ENCODE measurements around the gene ZNF407. TPM values are rescaled to one million over a fixed set of nuclear protein-coding genes. Genes with fewer than 3 reads are reported as not detected.
A peak's percentile ranks its signal among the peaks of the same experiment; 100 is the strongest.

ZNF407 gene
- polyA plus RNA-seq, 3 donors from 2014 or later, result 1.5 to 4.7 (median 1.5) TPM

DNA sequence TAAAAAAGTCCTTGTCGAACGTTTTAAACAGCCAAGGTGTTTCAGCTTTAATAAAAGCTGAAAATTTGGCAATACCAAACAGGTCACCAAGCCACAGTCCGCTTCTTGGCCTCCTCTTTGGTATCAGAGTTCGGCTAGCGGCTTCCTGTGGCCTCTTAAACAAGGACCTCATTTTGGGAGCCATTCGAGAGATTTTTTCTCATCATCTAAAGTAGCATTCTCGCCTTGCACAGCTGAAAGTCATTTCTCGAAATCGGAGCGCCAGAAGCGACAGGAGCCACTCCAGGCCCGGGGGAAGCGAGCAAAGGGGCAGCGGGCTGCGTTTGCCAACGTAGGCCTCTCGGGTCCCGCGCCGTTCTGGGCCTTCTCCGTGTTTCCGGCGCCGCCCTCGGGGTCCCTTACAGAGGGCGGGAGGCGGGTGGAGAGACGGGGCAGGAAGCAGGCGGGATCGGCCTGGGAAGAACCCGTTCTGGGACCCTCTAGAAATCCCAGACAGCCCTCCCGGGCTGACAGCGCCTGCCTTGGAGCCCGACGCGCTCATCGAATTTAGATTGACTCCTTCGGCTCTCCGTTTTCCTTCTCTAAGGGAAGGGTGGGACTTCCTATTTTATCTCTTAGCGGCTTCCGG lies 522 bp upstream of the ZNF407 start:
- DNase-seq, result no peak
- H3K27ac Mint-ChIP-seq, result peak overlapping the region; percentile 97 to 99 (median 98)

DNA sequence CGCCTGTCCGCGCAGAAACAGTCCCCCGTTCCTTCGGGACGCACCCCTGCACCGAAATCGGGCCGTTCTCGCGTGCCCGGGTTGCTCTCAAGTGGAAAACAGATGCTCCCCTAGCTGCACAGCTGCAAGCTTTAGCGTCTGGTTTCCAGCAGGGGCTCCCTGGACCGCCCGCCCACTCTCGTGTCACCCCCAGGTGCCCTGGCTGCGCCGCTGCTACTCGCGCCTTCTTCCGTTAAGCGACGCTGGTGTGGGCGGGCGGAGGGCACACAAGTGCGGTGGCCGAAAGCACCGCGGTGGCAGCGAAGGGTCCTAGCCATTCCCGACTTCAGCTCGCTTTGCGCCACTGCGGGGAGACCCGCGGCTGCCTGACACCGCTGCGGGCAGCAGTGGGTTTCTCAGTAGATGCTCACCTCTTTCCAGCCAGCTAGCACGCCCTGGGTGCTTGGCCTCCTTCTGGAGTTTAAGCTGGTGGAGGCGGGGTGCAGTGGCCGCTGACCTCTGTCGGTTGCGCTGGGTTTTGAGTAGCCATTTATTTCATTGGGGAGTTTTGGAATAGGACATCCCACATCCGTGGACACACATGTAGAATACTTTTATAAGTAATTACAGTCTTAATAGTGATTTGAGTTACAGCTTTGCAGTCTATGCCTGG lies 806 bp downstream of the ZNF407 start:
- DNase-seq, result peak; percentile 72 to 76 (median 73)
- H3K36me3 Mint-ChIP-seq, result peaks cover 0 to 10% (median 0%) of the 10 kb centered on the region in 3 donors
- H3K9me3 Mint-ChIP-seq, result no peaks in the 10 kb centered on the region
- peaks cover 14 to 22% (median 17%) of the 10 kb centered on the region in 3 donors for H3K27me3 Mint-ChIP-seq (ENCODE audit: low read depth in 3 of 3)
- H3K4me3 Mint-ChIP-seq, result peak overlapping the region; percentile 87 to 95 (median 95)
- H3K4me1 Mint-ChIP-seq, result peaks cover 40 to 73% of the 10 kb centered on the region in 2 donors
- H3K27ac Mint-ChIP-seq, result peak overlapping the region; percentile 94 to 99 (median 98)

More for the DNA sequence above, 522 bp upstream of the ZNF407 start:
- Mint-ChIP-seq H3K36me3 (peaks cover 0 to 11% (median 0%) of the 10 kb centered on the region in 3 donors), H3K9me3 (no peaks in the 10 kb centered on the region), H3K4me1 (peaks cover 38 to 69% of the 10 kb centered on the region in 2 donors), H3K4me3 (peak overlapping the region; percentile 87 to 95 (median 95)), H3K27me3 (ENCODE audit: low read depth in 3 of 3) (peaks cover 14 to 22% (median 17%) of the 10 kb centered on the region in 3 donors)

DNA sequence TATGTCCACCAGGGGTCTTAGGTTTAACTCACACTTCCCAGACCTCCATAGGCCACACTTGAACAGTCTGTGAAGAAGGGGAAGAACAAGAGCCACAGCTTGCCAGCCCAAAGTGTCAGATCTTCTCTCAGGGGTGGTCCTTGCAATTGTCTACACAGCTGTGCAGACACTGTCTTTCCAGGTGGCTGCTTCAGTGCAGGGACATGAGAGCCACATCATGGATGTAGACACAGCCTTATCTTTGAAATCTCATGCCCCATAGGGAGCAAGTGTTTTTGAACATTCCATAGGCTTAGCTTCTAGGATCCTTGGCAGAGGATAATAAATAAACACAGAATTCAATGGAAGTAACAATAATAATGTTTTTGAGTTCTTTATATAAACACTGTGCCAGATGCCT lies 6.7 kb downstream of the ZNF407 start:
- H3K4me3 Mint-ChIP-seq, result no peak overlapping the region
- peaks cover 0 to 7% (median 0%) of the 10 kb centered on the region in 3 donors for H3K36me3 Mint-ChIP-seq
- H3K4me1 Mint-ChIP-seq, result peaks cover 13 to 26% of the 10 kb centered on the region in 2 donors
- H3K27me3 Mint-ChIP-seq (ENCODE audit: low read depth in 3 of 3), result no peaks in the 10 kb centered on the region
- no peak overlapping the region for H3K27ac Mint-ChIP-seq
- no peak for DNase-seq
- H3K9me3 Mint-ChIP-seq, result no peaks in the 10 kb centered on the region

DNA sequence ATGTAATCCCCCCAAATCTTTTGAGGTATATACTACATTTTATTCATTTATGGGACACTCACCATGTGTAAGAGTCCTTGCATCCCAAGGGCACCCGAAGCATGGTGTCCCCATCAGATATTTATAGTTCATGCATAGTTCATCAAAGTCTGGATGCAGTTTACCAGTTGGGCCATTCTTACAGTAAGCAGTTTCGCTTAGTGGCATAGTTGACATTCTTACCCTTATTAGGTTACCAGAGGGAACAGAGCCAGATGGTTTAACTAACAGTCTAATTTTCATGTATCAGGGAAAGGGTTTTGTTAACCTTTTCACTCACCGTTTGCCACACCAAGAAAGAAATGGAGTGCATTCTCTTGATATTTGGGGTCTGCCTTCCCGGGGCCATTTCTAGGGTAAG lies 7.1 kb downstream of the ZNF407 start:
- Mint-ChIP-seq H3K9me3 (no peaks in the 10 kb centered on the region), H3K36me3 (peaks cover 0 to 7% (median 0%) of the 10 kb centered on the region in 3 donors), H3K27ac (no peak overlapping the region), H3K27me3 (ENCODE audit: low read depth in 3 of 3) (no peaks in the 10 kb centered on the region), H3K4me1 (peaks cover 13 to 22% of the 10 kb centered on the region in 2 donors), H3K4me3 (no peak overlapping the region)
- DNase-seq, result no peak

DNA sequence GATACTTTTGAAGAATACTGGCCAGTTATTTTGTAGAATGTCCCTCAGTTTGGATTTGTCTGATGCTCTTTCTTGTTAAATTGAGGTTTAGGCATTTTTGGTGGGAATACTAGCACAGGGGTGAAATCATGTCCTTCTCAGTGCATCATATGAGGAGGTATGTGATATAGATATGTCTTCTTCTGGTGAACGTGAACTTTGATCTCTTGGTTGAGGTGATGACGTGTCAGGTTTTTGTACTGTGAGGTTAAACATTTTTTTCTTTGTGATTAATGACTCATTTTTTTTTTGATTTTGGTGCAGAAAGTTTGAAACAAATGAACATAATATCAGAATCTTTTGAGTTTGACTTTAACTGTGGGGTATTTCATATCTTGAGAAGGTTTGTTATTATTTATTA lies 11.0 kb downstream of the ZNF407 start:
- H3K27me3 Mint-ChIP-seq (ENCODE audit: low read depth in 3 of 3), result no peaks in the 10 kb centered on the region
- H3K4me1 Mint-ChIP-seq, result peaks cover 7 to 10% of the 10 kb centered on the region in 2 donors
- H3K4me3 Mint-ChIP-seq, result no peak overlapping the region
- no peaks in the 10 kb centered on the region for H3K36me3 Mint-ChIP-seq
- H3K9me3 Mint-ChIP-seq, result no peaks in the 10 kb centered on the region
- H3K27ac Mint-ChIP-seq, result peak overlapping the region in 1 of 6 donors; percentile 62
- no peak for DNase-seq

DNA sequence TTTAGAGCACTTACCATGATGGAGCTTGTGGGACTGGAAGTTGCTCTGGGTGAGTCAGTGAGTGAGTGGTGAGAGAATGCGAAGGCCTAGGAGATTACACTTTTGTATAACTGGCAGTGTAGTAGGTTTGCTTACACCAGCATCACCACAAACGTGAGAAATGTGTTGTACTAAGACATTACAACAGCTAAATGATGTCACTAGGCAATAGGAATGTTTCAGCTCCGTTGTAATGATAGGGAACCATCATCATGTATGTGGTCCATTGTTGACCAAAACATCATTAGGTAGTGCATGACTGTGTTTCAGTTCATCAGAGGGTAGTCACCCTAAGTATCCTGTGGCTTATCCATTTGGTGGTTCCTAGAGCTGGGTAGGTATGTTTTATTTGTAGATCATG lies 11.9 kb downstream of the ZNF407 start:
- H3K36me3 Mint-ChIP-seq, result no peaks in the 10 kb centered on the region
- H3K27me3 Mint-ChIP-seq (ENCODE audit: low read depth in 3 of 3), result no peaks in the 10 kb centered on the region
- no peak overlapping the region for H3K27ac Mint-ChIP-seq
- H3K9me3 Mint-ChIP-seq, result no peaks in the 10 kb centered on the region
- DNase-seq, result no peak
- peaks cover 7 to 9% of the 10 kb centered on the region in 2 donors for H3K4me1 Mint-ChIP-seq
- H3K4me3 Mint-ChIP-seq, result no peak overlapping the region

DNA sequence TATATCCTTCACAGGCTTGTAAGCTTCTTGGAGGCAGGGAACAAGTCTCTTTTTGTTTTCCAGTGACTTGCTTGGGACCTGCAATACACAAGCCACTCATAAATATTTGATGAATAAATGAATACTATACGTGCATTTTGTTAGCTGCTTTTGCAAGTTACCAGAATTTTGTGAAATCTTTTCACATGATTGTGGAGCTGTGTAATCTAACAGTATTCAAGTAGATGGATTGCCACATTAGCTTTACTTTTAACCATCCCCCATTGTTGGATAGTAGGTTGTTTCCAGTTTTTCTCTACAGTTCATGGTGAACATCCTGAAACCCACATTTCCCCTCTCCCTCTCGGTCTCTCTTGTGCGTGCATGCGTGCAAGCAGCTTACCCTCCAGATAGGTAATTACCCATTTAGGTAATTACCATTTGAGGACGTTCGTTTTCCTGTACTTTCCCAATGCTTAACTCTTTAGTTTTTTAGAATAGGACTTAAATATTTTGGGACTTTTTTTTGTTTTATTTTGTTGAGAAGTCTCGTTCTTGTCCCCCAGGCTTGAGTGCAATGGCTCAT lies 12.5 kb downstream of the ZNF407 start:
- H3K27me3 Mint-ChIP-seq (ENCODE audit: low read depth in 3 of 3), result no peaks in the 10 kb centered on the region
- no peaks in the 10 kb centered on the region for H3K36me3 Mint-ChIP-seq
- no peak overlapping the region for H3K4me3 Mint-ChIP-seq
- no peak overlapping the region for H3K27ac Mint-ChIP-seq
- peaks cover 7 to 9% of the 10 kb centered on the region in 2 donors for H3K4me1 Mint-ChIP-seq
- no peak for DNase-seq
- H3K9me3 Mint-ChIP-seq, result no peaks in the 10 kb centered on the region

DNA sequence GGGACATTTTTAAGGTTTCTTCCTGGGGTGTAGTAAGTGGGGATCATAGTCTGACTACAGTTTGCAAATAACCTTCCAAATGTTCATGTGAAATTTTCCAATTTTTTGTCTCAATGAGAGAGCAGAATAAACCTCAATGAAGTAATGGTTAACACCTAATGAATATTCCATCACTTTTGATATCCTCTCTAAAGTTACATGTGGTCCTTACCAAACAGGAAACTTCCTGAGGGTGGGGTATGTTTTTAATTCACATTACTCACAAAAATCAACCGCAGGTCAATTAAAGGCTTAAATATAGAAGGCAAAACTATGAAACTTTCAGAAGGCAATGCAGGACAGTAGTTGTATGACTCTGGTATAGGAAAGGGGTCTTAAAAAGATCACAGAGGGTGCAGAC lies 13.2 kb downstream of the ZNF407 start:
- Mint-ChIP-seq H3K27ac (no peak overlapping the region), H3K36me3 (no peaks in the 10 kb centered on the region), H3K27me3 (ENCODE audit: low read depth in 3 of 3) (no peaks in the 10 kb centered on the region), H3K9me3 (no peaks in the 10 kb centered on the region), H3K4me3 (no peak overlapping the region), H3K4me1 (peaks cover 7 to 9% of the 10 kb centered on the region in 2 donors)
- no peak for DNase-seq

DNA sequence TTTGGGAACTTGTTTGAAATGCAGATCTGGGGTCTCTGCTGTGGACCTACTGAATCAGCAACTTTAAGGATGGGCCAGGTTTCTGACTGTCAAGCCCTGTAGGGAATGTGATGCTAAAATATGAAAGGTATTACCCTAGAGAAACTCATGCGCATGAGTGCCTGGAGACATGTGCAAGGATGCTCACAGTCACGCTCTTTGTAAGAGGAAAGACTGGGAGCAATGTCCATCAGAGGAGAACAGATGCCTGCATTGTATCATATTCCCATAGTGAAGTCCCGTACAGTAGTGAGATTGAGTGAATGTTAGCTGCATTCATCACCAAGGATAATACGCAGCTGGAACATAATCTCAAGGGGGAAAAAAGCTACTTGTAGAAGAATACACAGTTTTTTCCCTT lies 14.1 kb downstream of the ZNF407 start:
- H3K27ac Mint-ChIP-seq, result no peak overlapping the region

DNA sequence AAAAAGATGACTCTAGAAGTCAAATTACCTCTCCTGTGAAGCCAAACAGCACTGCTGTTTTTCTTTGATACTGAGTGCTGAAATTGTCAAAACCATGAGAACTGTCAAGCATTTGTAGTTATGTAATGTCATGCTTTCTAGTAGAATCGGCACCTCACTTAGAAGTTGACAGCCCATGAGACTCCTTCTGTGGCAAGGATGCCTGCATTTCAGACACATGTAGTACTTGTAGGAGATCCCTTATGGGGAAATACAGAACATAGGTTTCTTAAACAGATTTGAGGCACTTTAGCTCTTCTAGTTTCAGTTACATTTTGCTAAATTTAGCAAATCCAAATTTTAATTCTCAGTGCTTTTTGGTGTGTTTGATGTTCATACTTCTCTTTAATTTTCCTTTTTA lies 15.7 kb downstream of the ZNF407 start:
- H3K4me1 Mint-ChIP-seq, result peaks cover 7 to 9% of the 10 kb centered on the region in 2 donors
- H3K4me3 Mint-ChIP-seq, result no peak overlapping the region
- DNase-seq, result no peak
- no peaks in the 10 kb centered on the region for H3K36me3 Mint-ChIP-seq
- no peaks in the 10 kb centered on the region for H3K27me3 Mint-ChIP-seq (ENCODE audit: low read depth in 3 of 3)
- no peaks in the 10 kb centered on the region for H3K9me3 Mint-ChIP-seq
- no peak overlapping the region for H3K27ac Mint-ChIP-seq

More for the DNA sequence above, 14.1 kb downstream of the ZNF407 start:
- Mint-ChIP-seq H3K4me1 (peaks cover 7 to 9% of the 10 kb centered on the region in 2 donors), H3K4me3 (no peak overlapping the region), H3K27me3 (ENCODE audit: low read depth in 3 of 3) (no peaks in the 10 kb centered on the region), H3K9me3 (no peaks in the 10 kb centered on the region), H3K36me3 (no peaks in the 10 kb centered on the region)
- no peak for DNase-seq

DNA sequence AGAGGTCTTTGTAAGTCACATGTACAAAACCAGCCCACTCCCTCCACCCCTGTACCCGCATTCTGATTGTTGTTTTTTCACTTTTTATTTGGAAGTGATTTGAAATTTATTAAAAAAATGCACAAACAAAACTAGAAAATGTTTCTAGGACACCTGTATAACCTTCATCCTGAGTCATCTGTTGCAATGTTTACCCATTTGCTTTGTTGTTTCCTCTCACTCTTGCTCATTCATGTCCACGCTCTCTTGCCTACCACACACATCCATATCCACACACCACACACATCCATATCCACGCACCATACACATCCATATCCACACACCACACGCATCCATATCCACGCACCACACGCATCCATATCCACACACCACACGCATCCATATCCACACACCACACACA lies 18.8 kb downstream of the ZNF407 start:
- no peak for DNase-seq
- Mint-ChIP-seq H3K36me3 (no peaks in the 10 kb centered on the region), H3K27ac (no peak overlapping the region), H3K27me3 (ENCODE audit: low read depth in 3 of 3) (no peaks in the 10 kb centered on the region), H3K4me3 (no peak overlapping the region), H3K9me3 (no peaks in the 10 kb centered on the region), H3K4me1 (peaks cover 0 to 6% of the 10 kb centered on the region in 2 donors)

DNA sequence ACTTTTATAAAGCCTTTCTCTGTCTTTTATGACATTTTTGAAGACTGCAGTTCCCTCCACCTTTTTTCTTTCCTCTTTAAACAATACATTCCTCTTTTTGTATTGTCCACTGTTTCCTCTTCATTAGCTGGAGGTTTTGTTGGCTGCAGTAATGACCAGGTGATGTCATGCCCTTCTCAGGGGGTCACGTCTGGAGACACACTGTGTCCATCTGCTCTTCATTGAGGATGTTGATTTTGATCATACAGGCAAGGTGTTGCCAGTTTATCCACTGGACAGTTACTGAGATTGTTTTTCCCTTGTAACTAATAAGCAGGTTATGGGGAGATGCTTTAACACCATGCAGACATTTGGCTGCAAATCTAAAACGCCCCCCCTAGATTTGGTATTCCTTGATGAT lies 19.8 kb downstream of the ZNF407 start:
- Mint-ChIP-seq H3K4me1 (peaks cover 0 to 6% of the 10 kb centered on the region in 2 donors), H3K36me3 (no peaks in the 10 kb centered on the region), H3K27ac (no peak overlapping the region), H3K9me3 (no peaks in the 10 kb centered on the region), H3K4me3 (no peak overlapping the region), H3K27me3 (ENCODE audit: low read depth in 3 of 3) (no peaks in the 10 kb centered on the region)
- DNase-seq, result no peak

DNA sequence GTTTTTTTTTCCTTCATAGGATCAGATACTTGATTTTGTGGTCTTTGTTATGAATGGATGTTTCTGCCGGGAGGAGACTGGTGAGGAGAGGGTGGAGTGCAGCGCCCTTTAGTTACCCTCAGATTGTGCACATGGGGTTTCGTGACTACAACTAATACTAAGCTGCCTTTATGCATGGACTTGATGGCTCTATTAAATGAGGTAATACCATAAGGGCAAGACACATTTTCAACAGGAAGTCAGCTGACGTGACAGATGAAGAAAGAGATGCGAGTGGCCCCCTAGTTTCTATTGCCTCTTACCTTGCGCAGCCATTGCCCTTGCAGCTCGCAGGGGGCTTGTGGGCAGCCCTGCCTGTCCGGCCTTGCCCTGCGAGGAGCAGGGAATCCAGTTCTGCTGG lies 24.4 kb downstream of the ZNF407 start:
- Mint-ChIP-seq H3K4me3 (no peak overlapping the region), H3K4me1 (peaks cover 0 to 9% of the 10 kb centered on the region in 2 donors), H3K27me3 (ENCODE audit: low read depth in 3 of 3) (no peaks in the 10 kb centered on the region), H3K9me3 (no peaks in the 10 kb centered on the region), H3K27ac (no peak overlapping the region), H3K36me3 (no peaks in the 10 kb centered on the region)
- DNase-seq, result no peak

DNA sequence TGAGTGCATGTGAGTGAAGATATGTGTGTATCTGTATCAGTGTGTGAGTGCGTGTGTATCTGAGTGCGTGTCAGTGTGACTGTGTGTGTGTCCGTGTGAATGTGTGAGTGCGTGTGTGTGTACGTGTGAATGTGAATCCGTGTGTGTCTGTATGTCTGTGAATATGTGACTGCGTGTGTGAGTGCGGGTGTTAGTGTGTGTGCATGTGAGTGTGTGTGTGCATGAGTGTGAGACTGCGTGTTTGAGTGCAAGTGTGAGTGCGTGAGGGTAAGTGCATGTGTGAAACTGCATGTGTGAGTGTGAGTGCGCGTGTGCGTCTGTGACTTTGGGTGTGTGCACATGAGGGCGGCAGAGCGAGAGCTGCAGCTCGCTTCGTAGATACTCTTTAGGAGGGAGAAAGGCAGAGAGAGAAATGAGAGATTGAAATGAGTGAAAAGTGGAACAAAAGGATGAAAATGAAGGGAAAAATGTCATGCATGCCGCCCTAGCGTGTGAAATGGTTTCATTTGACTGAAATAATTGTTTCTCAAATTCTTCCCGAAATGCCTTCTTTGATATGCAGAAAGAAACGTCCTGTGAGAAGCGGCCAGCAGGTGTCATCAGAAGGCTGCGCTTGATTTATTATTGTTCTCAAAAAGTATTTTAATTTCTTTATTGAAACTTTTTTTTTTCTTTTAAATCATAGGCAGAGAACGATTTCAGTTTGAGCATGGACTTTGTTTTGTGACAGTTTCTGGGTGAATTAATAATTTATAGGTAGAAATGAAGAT lies 25.6 kb downstream of the ZNF407 start:
- no peaks in the 10 kb centered on the region for H3K9me3 Mint-ChIP-seq
- H3K36me3 Mint-ChIP-seq, result no peaks in the 10 kb centered on the region
- H3K27me3 Mint-ChIP-seq (ENCODE audit: low read depth in 3 of 3), result no peaks in the 10 kb centered on the region
- no peak for DNase-seq
- H3K27ac Mint-ChIP-seq, result no peak overlapping the region
- H3K4me3 Mint-ChIP-seq, result no peak overlapping the region
- peaks cover 0 to 11% of the 10 kb centered on the region in 2 donors for H3K4me1 Mint-ChIP-seq
